Measurements from ENCODE around the gene COPZ2.
"Not testable (repeated sequence)": the region's sequence is repeated elsewhere in the genome, so short reads cannot be mapped to it uniquely, and the experiment has no call there.

The COPZ2 gene

GRCh38 chr17:48031966-48032365, 5.6 kb downstream of the COPZ2 start:
- in situ Hi-C loops (cut with HindIII; ENCODE audit: low sequenced_read_pairs): no loop called here

- in situ Hi-C loops (cut with HindIII; ENCODE audit: low sequenced_read_pairs): no loop called here
Observed at GRCh38 chr17:48030531-48030930, 7.1 kb downstream of the COPZ2 start.

GRCh38 chr17:48028736-48029135, 8.9 kb downstream of the COPZ2 start:
- in situ Hi-C loops (cut with HindIII; ENCODE audit: low sequenced_read_pairs): no loop called here

GRCh38 chr17:48027322-48027981, 10.1 kb downstream of the COPZ2 start:
- in situ Hi-C loops (cut with HindIII; ENCODE audit: low sequenced_read_pairs): no loop called here

- in situ Hi-C loops (cut with HindIII; ENCODE audit: low sequenced_read_pairs): no loop called here
Observed at GRCh38 chr17:48026502-48027321, 10.9 kb downstream of the COPZ2 start.

- in situ Hi-C loops (cut with HindIII; ENCODE audit: low sequenced_read_pairs): no loop called here
Observed at GRCh38 chr17:48025904-48026501, 11.6 kb downstream of the COPZ2 start.

GRCh38 chr17:48025040-48025903, 12.3 kb downstream of the COPZ2 start:
- in situ Hi-C loops (cut with HindIII; ENCODE audit: low sequenced_read_pairs): no loop called here

- in situ Hi-C loops (cut with HindIII; ENCODE audit: low sequenced_read_pairs): no loop called here
Observed at GRCh38 chr17:48024149-48025039, 13.2 kb downstream of the COPZ2 start.

- in situ Hi-C loops (cut with HindIII; ENCODE audit: low sequenced_read_pairs): no loop called here
Observed at GRCh38 chr17:48023400-48024148, 14.0 kb downstream of the COPZ2 start.

GRCh38 chr17:48022901-48023300, 14.7 kb downstream of the COPZ2 start:
- in situ Hi-C loops (cut with HindIII; ENCODE audit: low sequenced_read_pairs): no loop called here

GRCh38 chr17:48021934-48022333, 15.7 kb downstream of the COPZ2 start:
- in situ Hi-C loops (cut with HindIII; ENCODE audit: low sequenced_read_pairs): no loop called here

GRCh38 chr17:48017817-48018158, 19.8 kb downstream of the COPZ2 start:
- in situ Hi-C loops (cut with HindIII; ENCODE audit: low sequenced_read_pairs): not testable (repeated sequence)

- in situ Hi-C loops (cut with HindIII; ENCODE audit: low sequenced_read_pairs): no loop called here
Observed at GRCh38 chr17:48016112-48016511, 21.5 kb downstream of the COPZ2 start.

GRCh38 chr17:48014595-48015111, 22.9 kb downstream of the COPZ2 start:
- in situ Hi-C loops (cut with HindIII; ENCODE audit: low sequenced_read_pairs): no loop called here

- in situ Hi-C loops (cut with HindIII; ENCODE audit: low sequenced_read_pairs): no loop called here
Observed at GRCh38 chr17:48013876-48014594, 23.6 kb downstream of the COPZ2 start.

- in situ Hi-C loops (cut with HindIII; ENCODE audit: low sequenced_read_pairs): no loop called here
Observed at GRCh38 chr17:48012654-48013053, 24.9 kb downstream of the COPZ2 start.

- in situ Hi-C loops (cut with HindIII; ENCODE audit: low sequenced_read_pairs): no loop called here
Observed at GRCh38 chr17:48012151-48012520, 25.5 kb downstream of the COPZ2 start.

GRCh38 chr17:48011405-48012150, 26.0 kb downstream of the COPZ2 start:
- in situ Hi-C loops (cut with HindIII; ENCODE audit: low sequenced_read_pairs): no loop called here

Measured in DLD1 (cell line).